ENCODE data around the gene FAF2.
"Not testable (repeated sequence)": the region's sequence is repeated elsewhere in the genome, so short reads cannot be mapped to it uniquely, and the experiment has no call there.

FAF2 gene

DNA sequence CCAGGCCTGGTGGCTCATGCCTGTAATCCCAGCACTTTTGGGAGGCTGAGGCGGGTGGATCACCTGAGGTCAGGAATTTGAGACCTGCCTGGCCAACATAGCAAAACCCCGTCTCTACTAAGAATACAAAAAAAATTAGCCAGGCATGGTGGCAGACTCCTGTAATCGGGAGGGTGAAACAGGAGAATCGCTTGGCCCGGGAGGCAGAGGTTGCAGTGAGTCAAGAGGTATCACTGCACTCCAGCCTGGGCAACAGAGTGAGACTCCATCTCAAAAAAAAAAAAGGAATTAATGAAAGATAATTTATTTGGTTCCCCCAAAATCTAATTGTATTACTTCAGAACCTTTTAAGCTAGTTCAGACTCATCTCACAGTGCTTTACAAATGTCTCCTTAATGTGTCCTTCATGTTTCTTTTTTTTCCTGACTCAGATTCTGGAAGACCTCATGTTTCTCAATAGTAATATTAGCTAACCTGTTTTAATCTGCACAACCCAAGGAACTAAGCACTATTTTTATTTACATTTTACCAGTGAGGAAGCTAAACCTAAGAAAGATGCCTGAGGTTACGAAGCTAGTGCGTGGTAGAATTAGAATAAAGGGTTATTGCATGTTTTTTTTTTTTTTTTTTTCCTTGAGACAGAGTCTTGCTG is 15.1 kb downstream of the FAF2 start:
- no peak for DNase-seq

DNA sequence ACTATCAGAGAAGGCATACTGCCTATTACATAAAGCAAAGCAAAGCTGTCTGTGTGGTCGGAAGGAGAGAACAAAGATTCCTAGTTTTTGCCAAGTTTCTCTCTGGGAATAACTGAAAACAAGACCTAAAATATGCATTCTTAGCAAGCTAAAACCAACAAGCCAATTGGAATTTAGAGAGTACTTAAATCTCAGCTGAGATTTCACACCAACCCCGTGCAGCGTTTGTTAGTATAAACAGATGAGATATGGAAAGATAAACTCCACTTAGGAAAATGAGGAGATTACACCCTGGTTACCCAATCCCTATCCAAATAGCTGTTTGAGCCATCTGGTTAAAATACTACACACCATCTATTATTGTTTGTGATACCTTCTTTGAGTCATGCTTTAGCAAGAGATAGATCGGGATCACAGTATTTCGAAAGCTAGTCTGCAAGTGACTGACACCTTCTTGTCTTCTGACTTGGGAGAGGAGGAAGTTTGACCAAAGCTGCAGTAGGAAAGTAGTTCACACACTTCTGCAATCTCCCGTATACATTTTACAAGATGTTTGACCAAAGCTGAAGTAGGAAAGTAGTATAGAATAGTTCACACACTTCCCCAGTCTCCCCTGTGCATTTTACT is 18.2 kb downstream of the FAF2 start:
- DNase-seq: no peak

DNA sequence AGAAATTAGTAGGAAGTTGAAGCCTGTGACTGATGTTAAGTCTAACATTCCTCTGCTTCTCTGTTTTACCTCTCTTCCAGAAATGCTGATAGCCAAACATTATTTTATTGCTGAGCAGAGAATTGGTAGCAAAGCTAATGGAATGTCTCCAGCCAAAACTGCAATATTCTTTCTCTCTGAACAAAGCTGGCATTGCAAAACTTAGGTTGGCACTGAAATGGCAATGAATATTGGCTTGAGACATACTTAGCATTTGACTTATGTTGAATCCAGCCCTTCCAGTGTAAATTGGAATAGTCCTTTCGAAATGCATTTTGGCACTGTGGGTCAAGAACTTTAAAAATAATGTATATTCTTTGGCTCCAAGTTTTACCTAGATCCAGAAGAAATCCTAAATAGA is 21.1 kb downstream of the FAF2 start:
- no peak for DNase-seq

GRCh38 chr5:176470539-176470938 is 22.4 kb downstream of the FAF2 start:
- no peak for DNase-seq

- no peak for DNase-seq
Observed at GRCh38 chr5:176471098-176471497, 22.9 kb downstream of the FAF2 start.

DNA sequence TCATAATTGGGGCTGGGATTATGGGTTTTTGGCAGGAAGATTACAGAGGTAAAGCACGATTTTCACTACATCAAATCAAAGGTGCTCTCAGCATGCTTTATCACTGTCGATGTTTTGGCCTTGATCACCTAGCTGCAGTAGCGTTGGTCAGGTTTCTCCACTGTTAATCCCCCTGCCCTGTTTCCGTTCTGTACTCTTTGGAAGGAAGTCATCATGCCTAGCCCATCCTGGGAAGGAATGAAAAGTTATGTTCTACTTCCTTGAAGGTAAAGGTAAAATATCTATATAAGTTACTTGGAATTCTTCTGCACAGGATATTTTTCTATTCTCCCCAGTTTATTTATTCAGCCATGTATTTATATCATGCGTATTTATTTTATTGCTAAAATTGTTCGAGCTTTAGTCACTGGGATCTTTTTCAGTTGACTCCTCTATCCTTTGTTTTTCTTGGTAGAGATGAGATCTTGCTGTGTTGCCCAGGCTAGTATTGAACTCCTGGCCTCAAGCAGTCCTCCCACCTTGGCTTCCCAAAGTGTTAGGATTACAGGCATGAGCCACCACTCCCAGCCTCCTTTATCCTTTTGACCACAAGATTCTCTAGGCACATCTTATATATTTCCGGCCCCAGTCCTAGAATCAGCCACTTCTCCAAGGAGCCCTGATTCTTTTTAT is 25.3 kb downstream of the FAF2 start:
- DNase-seq: no peak

DNA sequence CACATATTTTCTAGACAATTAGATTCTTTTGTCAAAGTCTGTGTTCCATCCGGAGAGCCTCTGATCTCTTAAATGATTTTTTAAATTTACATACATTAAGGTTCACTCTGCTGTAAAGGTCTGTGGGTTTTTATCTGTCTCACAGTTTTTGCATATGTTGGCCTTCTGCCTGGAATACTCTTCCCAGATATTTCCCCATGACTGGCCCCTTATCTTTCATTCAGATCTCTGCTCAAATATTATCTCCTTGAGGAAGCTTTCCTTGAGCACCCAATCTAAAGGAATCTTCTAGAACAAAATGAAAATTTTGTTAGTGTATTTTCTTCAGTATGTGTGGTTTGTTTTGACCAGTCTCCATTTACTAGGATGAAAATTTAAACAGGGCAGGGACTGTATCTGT is 26.3 kb downstream of the FAF2 start:
- DNase-seq: no peak

- DNase-seq: no peak
Observed at GRCh38 chr5:176481711-176482110, 33.5 kb downstream of the FAF2 start.

DNA sequence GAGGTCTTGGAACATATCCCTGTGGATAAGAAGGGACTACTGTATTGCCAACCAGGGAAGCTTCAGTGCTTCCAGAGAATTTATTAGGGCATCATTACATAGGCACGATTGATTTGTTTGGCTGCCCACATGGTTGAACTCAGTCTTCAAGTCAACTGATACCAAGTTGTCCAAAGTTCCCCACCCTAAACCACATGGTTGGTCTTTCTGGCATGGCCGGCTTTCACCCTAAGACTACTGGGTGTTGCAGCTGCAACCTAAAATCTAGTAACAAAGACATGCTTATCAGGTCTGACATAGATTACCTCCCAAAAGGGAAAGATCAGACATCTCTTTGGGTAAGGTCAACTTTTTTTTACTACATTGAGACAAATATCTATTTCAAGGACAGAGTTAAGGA is 37.0 kb downstream of the FAF2 start:
- no peak for DNase-seq

DNA sequence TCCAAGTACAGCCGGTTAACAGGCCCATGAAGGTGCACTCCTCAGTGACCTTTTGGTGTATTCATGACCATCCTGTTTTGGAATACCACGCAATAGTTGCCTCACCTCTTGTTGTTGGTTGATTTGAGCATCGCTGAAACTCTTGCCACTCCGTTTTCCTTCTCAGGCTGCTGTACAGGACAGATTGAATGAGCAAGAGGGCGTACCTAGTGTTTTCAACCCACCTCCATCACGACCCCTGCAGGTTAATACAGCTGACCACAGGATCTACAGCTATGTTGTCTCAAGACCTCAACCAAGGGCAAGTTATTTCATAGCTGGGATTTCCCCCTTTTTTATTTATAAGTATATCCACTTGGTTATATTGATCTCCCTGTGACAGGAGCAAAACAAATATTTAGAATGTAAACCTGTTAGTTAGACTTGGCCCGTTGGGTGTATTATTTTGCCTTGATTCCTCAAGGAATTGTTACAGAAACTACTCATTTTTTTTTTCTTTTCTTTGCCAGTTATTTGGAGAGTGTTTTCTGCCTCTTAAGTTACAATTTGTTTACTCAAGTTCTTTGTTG is 38.1 kb downstream of the FAF2 start:
- DNase-seq: no peak

GRCh38 chr5:176487160-176487559 is 39.0 kb downstream of the FAF2 start:
- not testable (repeated sequence) for DNase-seq

- DNase-seq: no peak
Observed at GRCh38 chr5:176489077-176489476, 40.9 kb downstream of the FAF2 start.

DNA sequence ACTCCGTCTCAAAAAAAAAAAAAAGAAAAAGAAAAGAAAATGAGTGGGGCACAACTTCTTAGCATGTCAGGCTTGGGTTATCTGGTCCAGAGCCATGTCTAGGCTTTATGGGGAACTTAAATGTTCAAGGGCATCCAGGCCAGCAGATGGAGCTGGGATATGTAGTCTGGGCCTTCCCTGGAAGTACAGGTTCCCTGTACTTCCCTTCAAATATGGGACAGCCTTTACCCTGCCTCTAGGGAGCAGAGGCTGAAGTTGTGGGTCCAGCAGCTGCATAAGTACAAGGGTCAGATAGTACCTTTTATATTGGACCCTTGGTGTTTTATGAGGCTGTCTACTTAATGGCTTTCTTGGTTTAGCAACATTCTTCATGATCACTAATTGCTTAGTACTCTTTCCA is 42.1 kb downstream of the FAF2 start:
- DNase-seq: no peak

- DNase-seq: no peak
Observed at GRCh38 chr5:176491101-176491502, 42.9 kb downstream of the FAF2 start.

- no peak for DNase-seq
Observed at GRCh38 chr5:176491901-176492300, 43.7 kb downstream of the FAF2 start.

DNA sequence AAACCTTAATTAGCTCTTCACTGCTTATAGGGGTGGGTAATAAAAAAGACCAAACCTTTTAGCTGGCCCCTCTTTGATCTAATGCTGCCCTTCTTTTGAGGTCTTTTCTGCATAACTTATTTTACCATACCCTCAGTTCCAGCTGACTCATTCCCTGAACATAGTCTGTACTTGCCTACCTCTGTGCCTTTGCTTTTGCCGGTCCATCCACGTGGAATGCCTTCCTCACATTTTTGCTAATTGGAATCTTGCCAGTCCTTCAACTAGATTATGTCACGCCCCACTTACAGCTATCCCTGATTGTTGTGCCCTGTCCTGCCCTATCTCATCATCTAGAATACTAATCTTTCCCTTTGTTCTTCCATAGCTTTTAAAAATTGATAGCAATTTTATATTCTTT is 44.2 kb downstream of the FAF2 start:
- DNase-seq: no peak

DNA sequence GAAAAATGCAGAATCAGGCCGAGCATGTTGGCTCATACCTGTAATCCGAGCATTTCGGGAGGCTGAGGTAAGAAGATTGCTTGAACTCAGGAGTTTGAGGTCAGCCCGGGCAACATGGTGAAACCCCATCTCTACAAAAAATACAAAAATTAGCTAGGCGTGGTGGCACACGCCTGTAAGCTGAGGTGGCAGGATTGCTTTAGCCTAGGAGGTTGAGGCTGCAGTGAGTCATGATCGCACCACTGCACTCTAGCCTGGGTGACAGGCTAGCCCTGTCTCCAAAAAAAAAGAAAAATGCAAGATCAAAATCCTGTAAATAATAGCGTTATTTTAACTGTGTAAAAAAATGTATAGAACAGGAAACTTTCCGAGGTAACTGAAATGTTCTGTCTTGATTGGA is 49.7 kb downstream of the FAF2 start:
- DNase-seq: no peak

DNA sequence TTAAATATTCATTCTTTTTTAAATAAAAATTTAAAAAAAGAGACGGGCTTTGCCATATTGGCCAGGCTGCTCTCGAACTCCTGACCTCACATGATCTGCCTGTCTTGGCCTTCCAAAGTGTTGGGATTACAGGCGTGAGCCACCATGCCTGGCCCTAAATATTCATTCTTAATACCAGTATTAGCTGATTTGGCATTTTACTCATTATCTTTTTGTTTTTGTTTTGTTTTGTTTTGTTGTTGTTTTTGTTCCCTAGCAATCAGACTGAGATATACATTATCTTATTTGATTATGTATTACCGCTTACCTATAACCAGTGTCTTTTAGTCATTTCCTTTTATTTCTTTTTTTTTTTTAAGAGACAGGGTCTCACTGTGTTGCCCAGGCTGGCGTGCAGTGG is 51.1 kb downstream of the FAF2 start:
- DNase-seq: no peak

GRCh38 chr5:176500511-176500910 is 52.3 kb downstream of the FAF2 start:
- DNase-seq: no peak

DNA sequence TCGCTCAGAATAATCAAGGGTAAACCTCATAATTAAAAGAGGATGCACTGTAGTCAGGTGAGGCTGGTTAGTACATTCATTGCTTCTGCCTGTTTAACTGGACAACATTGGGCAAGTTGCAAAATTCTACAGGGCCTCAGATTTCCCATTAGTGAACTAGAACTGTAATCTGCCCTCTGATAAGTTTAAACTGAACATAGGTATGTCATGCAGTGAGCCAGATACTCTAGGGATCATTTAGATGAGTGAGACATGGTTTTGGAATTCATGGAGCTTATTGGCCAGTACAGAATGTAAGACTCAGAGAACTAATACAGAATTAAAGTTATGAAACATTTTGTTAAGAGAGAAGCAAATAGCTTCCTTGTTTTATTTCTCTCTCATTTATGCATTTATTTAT is 53.1 kb downstream of the FAF2 start:
- DNase-seq: no peak

DNA sequence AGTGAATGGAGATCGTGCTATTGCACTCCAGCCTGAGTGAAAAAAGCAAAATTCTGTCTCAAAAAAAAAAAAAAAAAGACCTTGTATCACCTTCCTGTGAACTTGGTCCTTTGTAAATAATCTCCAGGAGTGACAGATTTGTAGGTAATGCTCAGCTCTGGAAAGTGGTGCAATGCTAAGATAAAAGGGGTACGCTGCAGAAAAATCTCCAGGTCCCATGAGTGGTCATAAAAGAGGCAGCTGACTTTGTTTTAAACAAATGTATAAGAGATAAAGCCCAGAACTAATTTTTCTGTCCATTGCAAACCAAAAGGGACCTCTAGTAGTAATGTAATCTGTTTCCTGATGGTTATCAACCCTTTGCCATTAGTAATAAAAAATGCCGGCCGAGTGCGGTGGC is 55.3 kb downstream of the FAF2 start:
- no peak for DNase-seq

DNA sequence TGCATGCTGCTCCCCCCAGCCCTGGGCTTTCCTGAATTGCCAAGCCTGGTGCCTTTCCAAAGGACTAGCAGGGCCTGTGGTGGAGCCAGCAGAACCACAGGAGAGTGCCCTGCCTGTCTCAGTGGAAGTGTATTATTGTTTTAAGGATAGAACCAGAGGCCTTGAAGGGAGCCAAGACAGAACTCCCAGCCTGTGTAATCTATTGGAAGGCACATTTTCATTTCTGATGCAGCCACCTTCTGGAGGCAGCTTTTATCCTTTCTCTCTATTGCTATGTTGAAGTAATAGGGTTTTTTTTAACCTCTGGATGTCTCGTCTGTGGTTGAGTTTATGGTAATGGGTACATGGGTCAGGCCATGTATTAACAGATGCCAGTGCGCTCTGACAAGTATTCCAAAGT is 59.7 kb downstream of the FAF2 start:
- DNase-seq: no peak

- DNase-seq: no peak
Observed at GRCh38 chr5:176508603-176509002, 60.4 kb downstream of the FAF2 start.

GRCh38 chr5:176513788-176514187 is 65.6 kb downstream of the FAF2 start:
- no peak for DNase-seq

Measured in DMS79 treated with DMSO at 0.1 percent for 48 hours (cell line).